RKO (cell line): ENCODE data around the gene NAA10.
"Not testable (repeated sequence)": the region's sequence is repeated elsewhere in the genome, so short reads cannot be mapped to it uniquely, and the experiment has no call there.

Experiments used
- DNase-seq: peaks from one replicate; pipeline ENCODE4 v3.0.0-alpha.2; 2016; ENCODE audit warnings: low spot score

NAA10 gene

GRCh38 chrX:153934762-153935325 is at the start of gene NAA10:
Gene NAA10, minus strand, starts transcription at chrX:153935037. Its CDS starts 133 bp downstream, at chrX:153934904.
- DNase-seq, result peak; percentile 75

GRCh38 chrX:153983321-153983801 is 48.5 kb upstream of the NAA10 start:
- no peak for DNase-seq

- DNase-seq, result no peak
Observed at GRCh38 chrX:153981771-153982533, 47.1 kb upstream of the NAA10 start.

GRCh38 chrX:153981231-153981630 is 46.4 kb upstream of the NAA10 start:
- DNase-seq, result no peak

GRCh38 chrX:153980394-153980793 is 45.6 kb upstream of the NAA10 start:
- not testable (repeated sequence) for DNase-seq

GRCh38 chrX:153974726-153975286 is 40.0 kb upstream of the NAA10 start:
- no peak for DNase-seq

GRCh38 chrX:153974003-153974725 is 39.3 kb upstream of the NAA10 start:
- DNase-seq, result no peak

- no peak for DNase-seq
Observed at GRCh38 chrX:153973127-153974002, 38.5 kb upstream of the NAA10 start.

- DNase-seq, result peak; percentile 93
Observed at GRCh38 chrX:153972368-153973126, 37.7 kb upstream of the NAA10 start, which contains the start of gene TMEM187. Gene TMEM187, plus strand, starts transcription at chrX:153972754. Its CDS starts 9,309 bp downstream, at chrX:153982063.

GRCh38 chrX:153971450-153972367 is 36.9 kb upstream of the NAA10 start, which contains the start of gene HCFC1:
Gene HCFC1, minus strand, starts transcription at chrX:153971818. Its CDS starts 978 bp downstream, at chrX:153970840.
- peak; percentile 92 for DNase-seq

- peak; percentile 87 for DNase-seq
Observed at GRCh38 chrX:153971124-153971449, 36.2 kb upstream of the NAA10 start.

GRCh38 chrX:153970357-153971123 is 35.7 kb upstream of the NAA10 start:
- peak; percentile 59 for DNase-seq

GRCh38 chrX:153969904-153970356 is 35.1 kb upstream of the NAA10 start:
- peak; percentile 56 for DNase-seq

- peak; percentile 30 for DNase-seq
Observed at GRCh38 chrX:153969125-153969903, 34.5 kb upstream of the NAA10 start.

- DNase-seq, result no peak
Observed at GRCh38 chrX:153968754-153969124, 33.9 kb upstream of the NAA10 start.

GRCh38 chrX:153968255-153968654 is 33.4 kb upstream of the NAA10 start:
- no peak for DNase-seq

GRCh38 chrX:153967536-153968224 is 32.8 kb upstream of the NAA10 start:
- DNase-seq, result no peak
